ENCODE measurements around the gene GABRR2. TPM values are rescaled to one million over a fixed set of nuclear protein-coding genes. Genes with fewer than 3 reads are reported as not detected.

The GABRR2 gene
- total RNA-seq, 1 experiment from 2014 or later, result 0.36 TPM

DNA sequence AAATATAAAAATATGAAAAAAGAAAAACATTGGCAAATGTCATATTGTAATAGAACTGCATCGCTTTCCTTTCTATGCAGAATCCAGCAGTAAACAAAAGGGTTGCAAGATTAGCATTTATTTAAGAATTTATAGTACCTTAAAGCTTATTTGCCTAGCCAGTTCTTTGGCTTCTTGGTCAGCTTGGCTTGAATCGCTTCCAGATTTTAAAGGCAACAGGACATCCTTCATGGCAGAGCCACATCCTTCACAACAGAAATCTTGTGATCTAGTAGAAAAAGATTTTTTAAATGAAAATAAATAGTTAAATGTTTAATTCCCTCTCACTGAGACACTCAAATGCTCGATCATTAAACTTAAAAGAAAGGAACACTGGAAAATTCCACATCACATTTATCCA is 20.1 kb upstream of the GABRR2 start:
- ATAC-seq, result peak; percentile 33; the same call in 1 of the 2 replicates

DNA sequence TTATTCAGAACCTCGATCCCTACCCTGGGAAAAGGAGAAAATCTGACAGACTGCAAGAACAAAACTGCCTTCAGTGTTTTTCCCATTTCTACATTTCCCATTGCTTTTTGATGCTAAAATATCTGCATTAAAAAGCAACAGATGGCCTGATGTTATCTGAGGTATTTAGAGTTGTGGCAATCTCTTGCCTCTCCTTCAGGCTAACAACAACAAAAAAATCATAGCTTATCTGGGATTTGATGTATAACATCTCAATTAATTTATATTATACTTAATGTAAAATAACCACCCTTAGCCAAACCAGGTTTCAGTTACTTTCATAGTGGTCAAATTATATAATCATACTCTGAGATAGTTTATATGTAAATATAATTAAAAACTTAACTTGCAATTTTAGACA is 15.8 kb upstream of the GABRR2 start:
- no peak for DNase-seq
- no peak overlapping the region for H3K27ac ChIP-seq (ENCODE audit: low read length)
- TF ChIP-seq EZH2phosphoT487 (IDR thresholded peaks at IDR 0.05; ENCODE audit: borderline replicate concordance, low read length) (no peak), EZH2 (IDR thresholded peaks at IDR 0.05; ENCODE audit: low read length, unreplicated experiment) (no peak), CTCF (conservative IDR thresholded peaks at IDR 0.05; ENCODE audit: low read depth, low read length) (no peak)
- H3K9me2 ChIP-seq (replicated peaks; ENCODE audit: low read length), result no peaks in the 10 kb centered on the region
- intact Hi-C loops (cut with micrococcal nuclease), result no loop called here
- POLR2A ChIA-PET (ENCODE audit: unreplicated experiment), result no interaction called here
- H3F3A ChIP-seq (ENCODE audit: low read length, unreplicated experiment), result no peaks in the 10 kb centered on the region
- BruUV-seq (replicated peaks), result no TSS peak
- CTCF ChIA-PET, result no interaction called here
- H3K79me2 ChIP-seq (ENCODE audit: low read length), result no peaks in the 10 kb centered on the region
- no peaks in the 10 kb centered on the region for H3K27me3 ChIP-seq (ENCODE audit: low read length)
- peaks cover 4% of the 10 kb centered on the region; the same call in 1 of the 2 replicates for H3K36me3 ChIP-seq (ENCODE audit: low read depth, low read length)
- H3K9me3 ChIP-seq (ENCODE audit: low read length), result no peaks in the 10 kb centered on the region
- no peak overlapping the region for H3K4me3 ChIP-seq (ENCODE audit: low read length)
- no peak for ATAC-seq
- H3K4me2 ChIP-seq (ENCODE audit: low read length), result no peak overlapping the region
- H3K4me1 ChIP-seq (ENCODE audit: insufficient read depth, low read length), result no peaks in the 10 kb centered on the region
- H2AFZ ChIP-seq (ENCODE audit: low read length), result no peak overlapping the region
- H3K9ac ChIP-seq (ENCODE audit: low read length), result no peak overlapping the region
- peaks cover 4% of the 10 kb centered on the region; the same call in 1 of the 2 replicates for H4K20me1 ChIP-seq (ENCODE audit: low read length)

More for the DNA sequence above, 20.1 kb upstream of the GABRR2 start:
- Histone ChIP-seq H3K4me1 (ENCODE audit: insufficient read depth, low read length) (no peaks in the 10 kb centered on the region), H3F3A (ENCODE audit: low read length, unreplicated experiment) (no peaks in the 10 kb centered on the region), H3K27ac (ENCODE audit: low read length) (no peak overlapping the region), H3K9me3 (ENCODE audit: low read length) (no peaks in the 10 kb centered on the region), H3K36me3 (ENCODE audit: low read depth, low read length) (peaks cover 8% of the 10 kb centered on the region), H3K9ac (ENCODE audit: low read length) (no peak overlapping the region), H3K4me3 (ENCODE audit: low read length) (no peak overlapping the region), H3K4me2 (ENCODE audit: low read length) (no peak overlapping the region), H3K9me2 (replicated peaks; ENCODE audit: low read length) (no peaks in the 10 kb centered on the region), H3K79me2 (ENCODE audit: low read length) (no peaks in the 10 kb centered on the region), H2AFZ (ENCODE audit: low read length) (no peak overlapping the region), H4K20me1 (ENCODE audit: low read length) (peaks cover 4% of the 10 kb centered on the region; the same call in 1 of the 2 replicates), H3K27me3 (ENCODE audit: low read length) (no peaks in the 10 kb centered on the region)
- intact Hi-C loops (cut with micrococcal nuclease), result no loop called here
- ChIA-PET POLR2A (ENCODE audit: unreplicated experiment) (interaction anchor here (0.6 kb wide), 2 partner anchors 15 to 255 kb away, joined by 4 to 5 read pairs; partner anchors contain the start of gene PNRC1), CTCF (interaction anchor here (0.7 kb wide), 1 partner anchor 202 kb away, joined by 3 read pairs; no protein-coding TSS in a partner anchor)
- TF ChIP-seq EZH2 (IDR thresholded peaks at IDR 0.05; ENCODE audit: low read length, unreplicated experiment) (no peak), EZH2phosphoT487 (IDR thresholded peaks at IDR 0.05; ENCODE audit: borderline replicate concordance, low read length) (no peak), CTCF (conservative IDR thresholded peaks at IDR 0.05; ENCODE audit: low read depth, low read length) (no peak)
- no TSS peak for BruUV-seq (replicated peaks)
- no peak for DNase-seq

DNA sequence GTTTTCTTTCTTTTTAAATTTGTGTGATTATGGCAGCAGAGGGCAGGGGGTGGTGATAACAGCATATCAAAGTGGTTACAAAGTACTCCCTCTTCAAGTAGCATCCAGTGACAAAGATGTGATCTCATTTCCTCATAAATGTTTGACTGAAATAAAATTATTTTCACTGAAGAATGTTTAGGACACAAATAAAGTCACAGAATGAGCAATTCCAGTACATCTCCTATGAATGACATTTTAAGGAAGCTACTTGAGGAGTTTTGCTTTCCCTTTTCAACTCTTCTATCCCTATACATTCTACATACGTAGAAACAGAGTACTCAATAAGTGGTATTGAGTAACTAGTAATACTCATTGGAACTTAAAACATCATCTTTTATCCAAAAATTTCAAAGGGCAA is 13.9 kb upstream of the GABRR2 start:
- Histone ChIP-seq H3K4me2 (ENCODE audit: low read length) (no peak overlapping the region), H4K20me1 (ENCODE audit: low read length) (no peaks in the 10 kb centered on the region), H3K27ac (ENCODE audit: low read length) (no peak overlapping the region), H3K4me3 (ENCODE audit: low read length) (no peak overlapping the region), H3F3A (ENCODE audit: low read length, unreplicated experiment) (no peaks in the 10 kb centered on the region), H3K36me3 (ENCODE audit: low read depth, low read length) (peaks cover 4% of the 10 kb centered on the region; the same call in 1 of the 2 replicates), H3K9ac (ENCODE audit: low read length) (no peak overlapping the region), H3K79me2 (ENCODE audit: low read length) (no peaks in the 10 kb centered on the region), H3K9me3 (ENCODE audit: low read length) (no peaks in the 10 kb centered on the region), H3K27me3 (ENCODE audit: low read length) (no peaks in the 10 kb centered on the region), H3K9me2 (replicated peaks; ENCODE audit: low read length) (no peaks in the 10 kb centered on the region), H3K4me1 (ENCODE audit: insufficient read depth, low read length) (no peaks in the 10 kb centered on the region), H2AFZ (ENCODE audit: low read length) (no peak overlapping the region)
- DNase-seq, result no peak
- BruUV-seq (replicated peaks), result no TSS peak
- ChIA-PET CTCF (no interaction called here), POLR2A (ENCODE audit: unreplicated experiment) (no interaction called here)
- TF ChIP-seq CTCF (conservative IDR thresholded peaks at IDR 0.05; ENCODE audit: low read depth, low read length) (no peak), EZH2phosphoT487 (IDR thresholded peaks at IDR 0.05; ENCODE audit: borderline replicate concordance, low read length) (no peak), EZH2 (IDR thresholded peaks at IDR 0.05; ENCODE audit: low read length, unreplicated experiment) (no peak)
- ATAC-seq, result no peak
- intact Hi-C loops (cut with micrococcal nuclease), result no loop called here
